Endodermal cell (in vitro differentiated cells): Measurements from ENCODE around the gene SCNN1G. TPM values are rescaled to one million over a fixed set of nuclear protein-coding genes. Genes with fewer than 3 reads are reported as not detected.
"Not testable (repeated sequence)": the region's sequence is repeated elsewhere in the genome, so short reads cannot be mapped to it uniquely, and the experiment has no call there.

ENCODE experiments used
- DNase-seq: peaks from one replicate; pipeline ENCODE4 v3.0.0-alpha.2; 2017
- H3K27ac ChIP-seq: 2 replicates; pipeline ENCODE4 v1.5.1; 2013; ENCODE audit warnings: mild to moderate bottlenecking, low read depth, low read length, moderate library complexity
- H3K27me3 ChIP-seq: 2 replicates; pipeline ENCODE4 v1.6.1; 2013; ENCODE audit warnings: mild to moderate bottlenecking, low read length, moderate library complexity; ENCODE audit not compliant: insufficient read depth, control insufficient read depth, poor library complexity, severe bottlenecking
- H3K36me3 ChIP-seq: 2 replicates; pipeline ENCODE4 v1.7.0; 2013; ENCODE audit warnings: mild to moderate bottlenecking, low read length, moderate library complexity; ENCODE audit not compliant: control insufficient read depth, insufficient read depth
- H3K4me1 ChIP-seq: one replicate; pipeline ENCODE4 v1.7.0; 2013; ENCODE audit warnings: low read length; ENCODE audit not compliant: control insufficient read depth, insufficient read depth
- H3K4me3 ChIP-seq: 2 replicates; pipeline ENCODE4 v1.5.1; 2013; ENCODE audit warnings: mild to moderate bottlenecking, low read length, moderate library complexity
- H3K9ac ChIP-seq: 2 replicates; pipeline ENCODE4 v1.6.1; 2013; ENCODE audit warnings: mild to moderate bottlenecking, low read length, moderate library complexity; ENCODE audit not compliant: poor library complexity, severe bottlenecking; ENCODE audit errors: extremely low read depth
- H3K9me3 ChIP-seq: 2 replicates; pipeline ENCODE4 v1.6.1; 2013; ENCODE audit warnings: mild to moderate bottlenecking, low read length, moderate library complexity; ENCODE audit not compliant: control insufficient read depth
- H3K27ac Mint-ChIP-seq: 2 replicates; pipeline ENCODE4 v1.8.0; 2020; ENCODE audit warnings: mixed read lengths
- H3K27me3 Mint-ChIP-seq: 2 replicates; pipeline ENCODE4 v1.8.0; 2021; ENCODE audit warnings: mild to moderate bottlenecking, mixed read lengths; ENCODE audit not compliant: insufficient read depth
- H3K36me3 Mint-ChIP-seq: 2 replicates; pipeline ENCODE4 v1.8.0; 2020; ENCODE audit warnings: low read depth, mixed read lengths
- H3K4me1 Mint-ChIP-seq: 2 replicates; pipeline ENCODE4 v1.8.0; 2020; ENCODE audit warnings: mixed read lengths
- H3K4me3 Mint-ChIP-seq: 2 replicates; pipeline ENCODE4 v1.8.0; 2020; ENCODE audit warnings: mild to moderate bottlenecking, moderate library complexity, mixed read lengths
- H3K9me3 Mint-ChIP-seq: 2 replicates; pipeline ENCODE4 v1.8.0; 2020; ENCODE audit warnings: mild to moderate bottlenecking, mixed read lengths
- WGBS, 2 experiments: methylation state at CpG; one replicate each; pipeline versions ENCODE4 v1.1.5 to v1.1.7; 2013; ENCODE audit warnings: missing lambda C conversion rate in 2 of 2, mixed read lengths in 1 of 2; ENCODE audit not compliant: insufficient coverage in 1 of 2, insufficient read length in 1 of 2; 5-methylcytosine and 5-hydroxymethylcytosine counted together
- total RNA-seq, 2 donors: library from RNA; stranded (reverse); fragmentation: NEBNext Ultra II Directional in 1 of 2; extraction: Animal tissue kit (Norgen Biotek cat#: 25700) in 1 of 2; gene quantifications; 2 replicates in 1 of 2; 3 replicates in 1 of 2; pipeline ENCODE4 v1.2.1, GENCODE V29; 2021
- TF ChIP-seq, protein P1 (sequence below): fragments of 200-600 bp; sonication (generic); conservative IDR thresholded peaks from 2 replicates; pipeline ENCODE4 v1.5.0; 2021; ENCODE audit warnings: antibody characterized with exemption, mild to moderate bottlenecking

SCNN1G gene
- total RNA-seq, 2 donors from 2014 or later: 0.09 TPM; not detected in 1

DNA sequence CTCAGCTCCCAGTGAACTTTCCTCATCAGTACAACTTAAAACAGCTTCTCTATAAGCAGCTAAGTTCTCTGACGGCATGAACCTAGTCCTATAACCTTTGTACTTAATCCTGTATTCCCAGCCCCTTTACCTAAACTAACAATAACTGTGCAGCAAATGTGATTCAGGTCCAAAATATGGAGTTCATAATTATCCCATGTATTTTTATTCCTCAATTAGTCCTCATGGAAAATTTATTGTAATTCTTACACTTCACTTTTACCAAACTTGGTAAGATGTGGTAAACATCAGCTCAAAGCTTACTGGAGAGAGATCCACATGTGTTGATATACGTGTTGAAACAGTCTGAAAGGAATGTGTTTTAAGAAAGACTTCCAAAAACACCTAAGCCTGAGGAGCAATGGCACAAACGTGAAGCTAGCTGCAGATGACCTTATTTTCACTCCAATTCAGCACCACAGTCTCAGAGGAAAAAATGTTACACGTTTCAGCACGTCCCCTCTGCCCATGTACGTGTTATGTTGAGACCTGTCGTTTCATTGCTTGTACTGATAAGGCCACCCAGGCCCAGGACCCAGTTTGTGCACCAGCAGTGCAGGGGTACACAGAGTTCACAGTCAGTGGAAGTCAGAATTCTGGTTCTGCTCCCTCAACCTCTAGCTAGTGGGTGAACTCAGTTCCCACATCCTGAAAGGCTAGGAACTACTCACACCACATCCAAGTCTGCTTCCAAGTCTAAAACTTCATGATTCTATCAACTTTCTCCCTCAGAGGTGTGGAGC is 40.4 kb upstream of the SCNN1G start:
- Mint-ChIP-seq H3K27me3 (no peaks in the 10 kb centered on the region), H3K4me1 (peaks cover 36% of the 10 kb centered on the region), H3K36me3 (peaks cover 6% of the 10 kb centered on the region), H3K4me3 (no peak overlapping the region), H3K9me3 (no peaks in the 10 kb centered on the region), H3K27ac (no peak overlapping the region)
- TF ChIP-seq, protein P1, sequence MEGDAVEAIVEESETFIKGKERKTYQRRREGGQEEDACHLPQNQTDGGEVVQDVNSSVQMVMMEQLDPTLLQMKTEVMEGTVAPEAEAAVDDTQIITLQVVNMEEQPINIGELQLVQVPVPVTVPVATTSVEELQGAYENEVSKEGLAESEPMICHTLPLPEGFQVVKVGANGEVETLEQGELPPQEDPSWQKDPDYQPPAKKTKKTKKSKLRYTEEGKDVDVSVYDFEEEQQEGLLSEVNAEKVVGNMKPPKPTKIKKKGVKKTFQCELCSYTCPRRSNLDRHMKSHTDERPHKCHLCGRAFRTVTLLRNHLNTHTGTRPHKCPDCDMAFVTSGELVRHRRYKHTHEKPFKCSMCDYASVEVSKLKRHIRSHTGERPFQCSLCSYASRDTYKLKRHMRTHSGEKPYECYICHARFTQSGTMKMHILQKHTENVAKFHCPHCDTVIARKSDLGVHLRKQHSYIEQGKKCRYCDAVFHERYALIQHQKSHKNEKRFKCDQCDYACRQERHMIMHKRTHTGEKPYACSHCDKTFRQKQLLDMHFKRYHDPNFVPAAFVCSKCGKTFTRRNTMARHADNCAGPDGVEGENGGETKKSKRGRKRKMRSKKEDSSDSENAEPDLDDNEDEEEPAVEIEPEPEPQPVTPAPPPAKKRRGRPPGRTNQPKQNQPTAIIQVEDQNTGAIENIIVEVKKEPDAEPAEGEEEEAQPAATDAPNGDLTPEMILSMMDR: no peak
- Histone ChIP-seq H3K36me3 (no peaks in the 10 kb centered on the region), H3K27me3 (no peaks in the 10 kb centered on the region), H3K27ac (no peak overlapping the region), H3K9me3 (peaks cover 2% of the 10 kb centered on the region), H3K9ac (no peak overlapping the region), H3K4me3 (no peak overlapping the region), H3K4me1 (peaks cover 20% of the 10 kb centered on the region)
- 89 to 93% methylated on average over 7 of the region's 7 CpGs for WGBS, 2 experiments
- no peak for DNase-seq

DNA sequence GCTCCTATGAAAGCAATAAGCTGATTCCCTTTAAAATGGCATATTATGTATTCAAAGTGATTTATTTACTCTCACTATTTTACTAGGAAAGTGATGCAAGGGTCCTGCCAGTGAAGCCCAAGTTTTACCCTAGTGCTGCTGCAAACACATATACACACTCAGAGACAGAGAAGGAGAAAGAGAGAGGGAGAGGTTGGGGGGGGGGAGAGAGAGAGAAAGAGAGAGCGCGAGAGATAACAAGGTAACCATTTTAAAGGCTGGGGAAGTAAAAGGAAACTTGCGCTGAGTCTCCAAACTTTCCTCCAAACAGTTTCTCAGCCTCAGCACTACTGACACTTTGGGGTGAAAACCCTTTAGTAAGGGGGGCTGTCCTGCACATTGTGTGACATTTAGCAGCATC is 39.2 kb upstream of the SCNN1G start:
- Mint-ChIP-seq H3K27me3 (no peaks in the 10 kb centered on the region), H3K4me3 (no peak overlapping the region), H3K36me3 (peaks cover 2% of the 10 kb centered on the region), H3K9me3 (no peaks in the 10 kb centered on the region), H3K27ac (no peak overlapping the region), H3K4me1 (peaks cover 43% of the 10 kb centered on the region)
- H3K9ac ChIP-seq: no peak overlapping the region
- H3K4me1 ChIP-seq: peaks cover 20% of the 10 kb centered on the region
- TF ChIP-seq, protein P1: no peak
- no peak for DNase-seq
- H3K4me3 ChIP-seq: no peak overlapping the region
- H3K27ac ChIP-seq: no peak overlapping the region
- H3K9me3 ChIP-seq: no peaks in the 10 kb centered on the region
- no peaks in the 10 kb centered on the region for H3K27me3 ChIP-seq
- WGBS, 2 experiments: 100% methylated on average over 1 of the region's 3 CpGs; no CpG with 5 or more reads in 1 of the 2 experiments
- H3K36me3 ChIP-seq: no peaks in the 10 kb centered on the region

DNA sequence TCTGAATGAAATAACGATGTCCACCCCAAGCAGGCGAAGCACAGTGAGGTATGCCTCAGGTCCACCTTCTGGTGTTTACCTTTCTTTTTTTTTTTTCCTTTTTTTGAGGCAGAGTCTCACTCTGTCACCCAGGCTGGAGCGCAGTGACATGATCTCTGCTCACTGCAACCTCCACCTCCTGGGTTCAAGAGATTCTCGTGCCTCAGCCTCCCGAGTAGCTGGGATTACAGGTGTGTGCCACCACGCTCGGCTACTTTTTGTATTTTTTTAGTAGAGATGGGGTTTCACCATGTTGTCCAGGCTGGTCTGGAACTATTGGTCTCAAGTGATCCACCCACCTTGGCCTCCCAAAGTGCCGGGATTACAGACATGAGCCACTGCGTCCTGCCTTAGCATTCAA is 38.2 kb upstream of the SCNN1G start:
- H3K9ac ChIP-seq, DNase-seq, H3K36me3 ChIP-seq, H3K9me3 ChIP-seq, H3K36me3 Mint-ChIP-seq, H3K27me3 Mint-ChIP-seq, H3K4me3 Mint-ChIP-seq, H3K27me3 ChIP-seq, H3K9me3 Mint-ChIP-seq, H3K27ac ChIP-seq, H3K4me3 ChIP-seq, H3K27ac Mint-ChIP-seq: not testable (repeated sequence)
- peaks cover 43% of the 10 kb centered on the region for H3K4me1 Mint-ChIP-seq
- H3K4me1 ChIP-seq: peaks cover 20% of the 10 kb centered on the region
- 97 to 100% methylated on average over 1 to 9 of the region's 9 CpGs for WGBS, 2 experiments
